ENCODE measurements around the gene ZNF462.

DNA sequence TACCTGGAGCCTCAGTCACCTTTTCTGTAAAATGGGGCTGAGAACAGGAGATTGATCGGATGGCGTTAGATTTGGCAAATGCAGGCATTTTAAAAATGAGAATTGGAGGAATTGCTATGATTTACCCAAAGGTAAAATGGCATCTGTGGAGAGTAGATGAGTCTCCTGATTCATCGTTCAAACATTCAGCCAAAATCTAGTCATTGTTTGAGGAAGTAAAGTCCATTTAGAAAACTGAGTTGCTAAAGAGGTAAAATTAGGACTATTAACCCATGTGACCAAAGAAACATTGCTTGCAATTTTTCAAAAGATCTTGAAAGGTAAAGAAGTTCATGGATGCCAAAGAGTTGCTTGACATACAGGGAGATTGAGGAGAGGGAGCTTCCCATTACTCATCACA, 69.7 kb downstream of the ZNF462 start:
- TF ChIP-seq, protein P1, sequence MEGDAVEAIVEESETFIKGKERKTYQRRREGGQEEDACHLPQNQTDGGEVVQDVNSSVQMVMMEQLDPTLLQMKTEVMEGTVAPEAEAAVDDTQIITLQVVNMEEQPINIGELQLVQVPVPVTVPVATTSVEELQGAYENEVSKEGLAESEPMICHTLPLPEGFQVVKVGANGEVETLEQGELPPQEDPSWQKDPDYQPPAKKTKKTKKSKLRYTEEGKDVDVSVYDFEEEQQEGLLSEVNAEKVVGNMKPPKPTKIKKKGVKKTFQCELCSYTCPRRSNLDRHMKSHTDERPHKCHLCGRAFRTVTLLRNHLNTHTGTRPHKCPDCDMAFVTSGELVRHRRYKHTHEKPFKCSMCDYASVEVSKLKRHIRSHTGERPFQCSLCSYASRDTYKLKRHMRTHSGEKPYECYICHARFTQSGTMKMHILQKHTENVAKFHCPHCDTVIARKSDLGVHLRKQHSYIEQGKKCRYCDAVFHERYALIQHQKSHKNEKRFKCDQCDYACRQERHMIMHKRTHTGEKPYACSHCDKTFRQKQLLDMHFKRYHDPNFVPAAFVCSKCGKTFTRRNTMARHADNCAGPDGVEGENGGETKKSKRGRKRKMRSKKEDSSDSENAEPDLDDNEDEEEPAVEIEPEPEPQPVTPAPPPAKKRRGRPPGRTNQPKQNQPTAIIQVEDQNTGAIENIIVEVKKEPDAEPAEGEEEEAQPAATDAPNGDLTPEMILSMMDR (IDR thresholded peaks at IDR 0.05; ENCODE audit: low read depth, low read length) = no peak
- TF ChIP-seq EZH2phosphoT487 (IDR thresholded peaks at IDR 0.05; ENCODE audit: low read depth) = no peak
